ENCODE measurements around the gene TRPC4. TPM values are rescaled to one million over a fixed set of nuclear protein-coding genes. Genes with fewer than 3 reads are reported as not detected.

Gene TRPC4
- total and polyA plus RNA-seq, 2 donors (not counting 3 experiments of a cell fraction or from before 2014, with no cell fraction given), result 0.04 to 0.64 TPM

- BruUV-seq (replicated peaks), result no TSS peak
- no peak for TF ChIP-seq POLR2AphosphoS5 (IDR thresholded peaks at IDR 0.05; ENCODE audit: insufficient read depth, low read depth, low read length)
- no peak for TF ChIP-seq EZH2 (IDR thresholded peaks at IDR 0.05; ENCODE audit: borderline replicate concordance, low read depth, low read length, severe bottlenecking)
- no peak for TF ChIP-seq GATA2 (IDR thresholded peaks at IDR 0.05; ENCODE audit: insufficient read depth, insufficient read length, low read depth, low read length)
- no peak for TF ChIP-seq POLR2A (IDR thresholded peaks at IDR 0.05; ENCODE audit: low read depth, low read length)
- TF ChIP-seq, protein P1, sequence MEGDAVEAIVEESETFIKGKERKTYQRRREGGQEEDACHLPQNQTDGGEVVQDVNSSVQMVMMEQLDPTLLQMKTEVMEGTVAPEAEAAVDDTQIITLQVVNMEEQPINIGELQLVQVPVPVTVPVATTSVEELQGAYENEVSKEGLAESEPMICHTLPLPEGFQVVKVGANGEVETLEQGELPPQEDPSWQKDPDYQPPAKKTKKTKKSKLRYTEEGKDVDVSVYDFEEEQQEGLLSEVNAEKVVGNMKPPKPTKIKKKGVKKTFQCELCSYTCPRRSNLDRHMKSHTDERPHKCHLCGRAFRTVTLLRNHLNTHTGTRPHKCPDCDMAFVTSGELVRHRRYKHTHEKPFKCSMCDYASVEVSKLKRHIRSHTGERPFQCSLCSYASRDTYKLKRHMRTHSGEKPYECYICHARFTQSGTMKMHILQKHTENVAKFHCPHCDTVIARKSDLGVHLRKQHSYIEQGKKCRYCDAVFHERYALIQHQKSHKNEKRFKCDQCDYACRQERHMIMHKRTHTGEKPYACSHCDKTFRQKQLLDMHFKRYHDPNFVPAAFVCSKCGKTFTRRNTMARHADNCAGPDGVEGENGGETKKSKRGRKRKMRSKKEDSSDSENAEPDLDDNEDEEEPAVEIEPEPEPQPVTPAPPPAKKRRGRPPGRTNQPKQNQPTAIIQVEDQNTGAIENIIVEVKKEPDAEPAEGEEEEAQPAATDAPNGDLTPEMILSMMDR (IDR thresholded peaks at IDR 0.05; ENCODE audit: extremely low read depth in 1 of 2, insufficient read depth in 1 of 2, low read depth in 1 of 2, low read length in 2 of 2), result no peak
- TF ChIP-seq FOS (IDR thresholded peaks at IDR 0.05; ENCODE audit: borderline replicate concordance, insufficient read depth, low read length), result no peak
- TF ChIP-seq, protein P2, sequence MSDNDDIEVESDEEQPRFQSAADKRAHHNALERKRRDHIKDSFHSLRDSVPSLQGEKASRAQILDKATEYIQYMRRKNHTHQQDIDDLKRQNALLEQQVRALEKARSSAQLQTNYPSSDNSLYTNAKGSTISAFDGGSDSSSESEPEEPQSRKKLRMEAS (IDR thresholded peaks at IDR 0.05; ENCODE audit: insufficient read depth, insufficient read length), result no peak
- no peak for TF ChIP-seq JUN (IDR thresholded peaks at IDR 0.05; ENCODE audit: borderline replicate concordance, insufficient read depth, insufficient read length, low read depth)
- TF ChIP-seq MYC (IDR thresholded peaks at IDR 0.05; ENCODE audit: low read depth, low read length), result no peak
- DNase-seq (ENCODE audit: low read depth, low spot score) (no peak), FAIRE-seq (no peak)
- CTCF ChIA-PET, result interaction anchor here (1.2 kb wide), 1 partner anchor 11 kb away, joined by 3 read pairs; no protein-coding TSS in a partner anchor
- H3K79me2 ChIP-seq (ENCODE audit: control insufficient read depth, insufficient read depth, low read length), result no peaks in the 10 kb centered on the region
- dilution Hi-C loops (cut with MboI; ENCODE audit: extremely low pct_ligation_motif_present, low sequenced_read_pairs), result no loop called here
- H3K9me1 ChIP-seq (replicated peaks; ENCODE audit: control insufficient read depth, extremely low read depth, insufficient read depth, low read length), result no peaks in the 10 kb centered on the region
- no peak overlapping the region for H3K9ac ChIP-seq (replicated peaks; ENCODE audit: extremely low read depth, insufficient read depth, low read length)
- no peak overlapping the region for H3K4me3 ChIP-seq (replicated peaks in 1 of 3; ENCODE audit: insufficient read depth in 1 of 3, low read depth in 1 of 3, low read length in 3 of 3)
- H3K9me3 ChIP-seq (replicated peaks; ENCODE audit: control insufficient read depth, insufficient read depth, low read length), result no peaks in the 10 kb centered on the region
- POLR2A ChIA-PET, result no interaction called here
- no peak overlapping the region for H3K4me2 ChIP-seq (ENCODE audit: insufficient read depth, low read length)
- no peaks in the 10 kb centered on the region for H3K36me3 ChIP-seq (ENCODE audit: control insufficient read depth in 2 of 2, extremely low read depth in 1 of 2, insufficient read depth in 2 of 2, low read length in 2 of 2)
- no peaks in the 10 kb centered on the region for H3K4me1 ChIP-seq (ENCODE audit: control insufficient read depth, extremely low read depth, insufficient read depth, low read length)
- H3K27ac ChIP-seq (ENCODE audit: insufficient read depth, low read depth, low read length), result no peak overlapping the region
- H2AFZ ChIP-seq (ENCODE audit: low read depth, low read length), result no peak overlapping the region
- intact Hi-C loops (cut with micrococcal nuclease), result no loop called here
- H4K20me1 ChIP-seq (replicated peaks; ENCODE audit: control insufficient read depth, extremely low read depth, insufficient read depth, low read length), result no peaks in the 10 kb centered on the region
- H3K27me3 ChIP-seq (ENCODE audit: control insufficient read depth in 2 of 2, insufficient read depth in 2 of 2, low read length in 2 of 2), result peaks cover 0 to 2% of the 10 kb centered on the region in 2 experiments
Measured at GRCh38 chr13:37811441-37811840, 58.1 kb downstream of the TRPC4 start.

Data from endothelial cell of umbilical vein (primary cell).